Heart left ventricle (tissue), 16 donors: ENCODE measurements around the gene RPTN. TPM values are rescaled to one million over a fixed set of nuclear protein-coding genes. Genes with fewer than 3 reads are reported as not detected.
A peak's percentile ranks its signal among the peaks of the same experiment; 100 is the strongest.

Experiments
- ATAC-seq, 4 donors: fragments of 200-7000 bp; cut with Tn5 transposase; one replicate each; pipeline ENCODE4 v1.9.1; 2020 to 2022; ENCODE audit warnings: moderate library complexity in 4 of 4, mild to moderate bottlenecking in 3 of 4, moderate number of reproducible peaks in 1 of 4
- DNase-seq, 5 donors: peaks; one replicate each; pipeline ENCODE4 v3.0.0-alpha.2; 2020
- H3K27ac ChIP-seq, 12 donors: fragments of 200-600 bp; sonication (generic) in 4 of 12; one replicate each; pipeline versions ENCODE4 v1.5.0 to v1.8.0; 2016 to 2022; ENCODE audit warnings: mild to moderate bottlenecking in 2 of 12
- H3K27me3 ChIP-seq, 9 donors: fragments of 200-600 bp; sonication (generic) in 2 of 9; one replicate each; pipeline versions ENCODE4 v1.5.1 to v1.8.0; 2016 to 2022; ENCODE audit warnings: mild to moderate bottlenecking in 3 of 9
- H3K36me3 ChIP-seq, 9 donors: fragments of 200-600 bp; sonication (generic) in 2 of 9; one replicate each; pipeline versions ENCODE4 v1.5.0 to v1.8.0; 2018 to 2022; ENCODE audit warnings: mild to moderate bottlenecking in 2 of 9
- H3K4me1 ChIP-seq, 12 donors: fragments of 200-600 bp; sonication (generic) in 4 of 12; one replicate each; pipeline versions ENCODE4 v1.5.0 to v1.8.0; 2016 to 2022; ENCODE audit warnings: mild to moderate bottlenecking in 3 of 12
- H3K4me3 ChIP-seq, 12 donors: fragments of 200-600 bp; sonication (generic) in 4 of 12; one replicate each; pipeline versions ENCODE4 v1.5.0 to v1.8.0; 2017 to 2022; ENCODE audit warnings: mild to moderate bottlenecking in 9 of 12, moderate library complexity in 4 of 12
- H3K9me3 ChIP-seq, 12 donors: fragments of 200-600 bp; sonication (generic) in 4 of 12; one replicate each; pipeline versions ENCODE4 v1.5.0 to v1.8.0; 2016 to 2022; ENCODE audit warnings: mild to moderate bottlenecking in 1 of 12
- CTCF ChIP-seq, 12 donors: fragments of 200-600 bp; sonication (generic) in 4 of 12; IDR thresholded peaks; one replicate each; pipeline versions ENCODE4 v1.5.0 to v1.8.0; 2018 to 2022; ENCODE audit warnings: antibody characterized with exemption in 12 of 12, mild to moderate bottlenecking in 5 of 12
- POLR2A ChIP-seq, 2 donors: fragments of 450-650 bp; IDR thresholded peaks; one replicate each; pipeline ENCODE4 v1.6.1; 2017; ENCODE audit warnings: antibody characterized with exemption in 2 of 2, mild to moderate bottlenecking in 2 of 2, moderate library complexity in 2 of 2
- WGBS, 4 donors: extraction: QIAGEN DNeasy Blood & Tissue Kit in 2 of 4; methylation state at CpG; one replicate each; pipeline versions ENCODE4 v1.1.5 to v1.1.7; 2013 to 2018; 5-methylcytosine and 5-hydroxymethylcytosine counted together
- intact Hi-C, 10 donors: fragments of 100-400 bp; cut with DNase I; formaldehyde crosslinking; loops; one replicate each; pipeline versions ENCODE4 v1.11.1 to v1.14.2; 2022
- long read RNA-seq, 3 donors: library from polyadenylated mRNA; unstranded; transcript quantifications; one replicate each; pipeline ENCODE4 v2.0.0, GENCODE V29; 2020 to 2021
- polyA plus RNA-seq, 2 donors: library from polyadenylated mRNA; stranded (reverse); fragments of 200-250 nt; gene quantifications; one replicate each; pipeline ENCODE4 v1.2.3, GENCODE V29; 2013
- total RNA-seq, 9 donors: library from RNA; depleted of rRNA in 2 of 9; stranded (reverse); fragments of >200 nt in 2 of 9; fragmentation: NEBNext Ultra II Directional in 3 of 9; extraction: Animal tissue kit (Norgen Biotek cat#: 25700) in 3 of 9; gene quantifications; one replicate each; pipeline versions ENCODE4 v1.1.0 to v1.2.4, GENCODE V29; 2016 to 2023
- donor health status: ischemic (EF 13 %, LVEDD 7.1; RV severe dilation, severe dysfunction).
- donor health status: healthy with polysubstance abuse.
- donor health status: DM: no; HTN: yes; CAD: no.
- donor health status: DM: no; HTN: no; CAD: no.
- donor health status: ischemic (EF 25% LVEDD 6.9; RV normal size, moderate dysfunction).
- donor health status: ischemic (EF 25% LVEDD 5.7; RV mildly dilated, moderate dysfunction).
- donor health status: healthy.
- donor health status: DM: yes; HTN: yes; CAD: no.
- donor health status: ischemic (EF 35%, LVEDD 5.7; RV mildly dilated, moderate dysfunction).
- donor health status: nonischemic (EF 11% LVEDD 7.7; RV severe dilation, severe dysfunction).
- donor health status: DM: yes; HTN: yes; CAD: no.
- donor health status: PGD.
- donor health status: ischemic (EF 29% LVEDD 5.4; RV normal size, mild dysfunction).
- donor health status: nonischemic (EF 23%, LVEDD 6.1; RV moderate dilation, normal function).

The RPTN gene
- total RNA-seq (not detected), polyA plus RNA-seq (not detected)
- long read RNA-seq, donor 1: 0 reads
- long read RNA-seq, donor 2: 0 reads
- long read RNA-seq, donor 3: 0 reads

GRCh38 chr1:152159144-152159543, at the start of gene RPTN:
TSS of gene RPTN (minus strand) at chr1:152159228. CDS start at chr1:152157889, 1,339 bp downstream.
- Histone ChIP-seq H3K27ac (peak within 1 kb of the TSS in 1 of 12 donors; percentile 78), H3K4me3 (no peak within 1 kb of the TSS), H3K9me3 (no peaks in the 10 kb centered on the region), H3K4me1 (peaks cover 0 to 41% (median 0%) of the 10 kb centered on the region in 12 donors), H3K27me3 (no peaks in the 10 kb centered on the region), H3K36me3 (no peaks in the 10 kb centered on the region)
- no peak for ATAC-seq
- 81 to 95% (median 90%) methylated on average over 1 of the region's 1 CpG for WGBS, 4 donors
- TF ChIP-seq CTCF (IDR thresholded peaks at IDR 0.05) (no peak), POLR2A (IDR thresholded peaks at IDR 0.05) (no peak)
- intact Hi-C loops: no loop called here
- no peak for DNase-seq

GRCh38 chr1:152198982-152199381, 40.0 kb upstream of the RPTN start:
- intact Hi-C loops: loop anchor here in 1 of 10 donors (10.0 kb wide), 1 partner anchor 146 kb away; no protein-coding TSS in a partner anchor
- no peak overlapping the region for H3K4me3 ChIP-seq
- DNase-seq (no peak), ATAC-seq (no peak)
- H3K9me3 ChIP-seq: peaks cover 0 to 6% (median 0%) of the 10 kb centered on the region in 12 donors
- no peaks in the 10 kb centered on the region for H3K36me3 ChIP-seq
- H3K27ac ChIP-seq: no peak overlapping the region
- peaks cover 0 to 7% (median 0%) of the 10 kb centered on the region in 9 donors for H3K27me3 ChIP-seq
- H3K4me1 ChIP-seq: no peaks in the 10 kb centered on the region
- no peak for TF ChIP-seq CTCF (IDR thresholded peaks at IDR 0.05)
- TF ChIP-seq POLR2A (IDR thresholded peaks at IDR 0.05): no peak

- H3K9me3 ChIP-seq: peaks cover 0 to 6% (median 0%) of the 10 kb centered on the region in 12 donors
- no peaks in the 10 kb centered on the region for H3K4me1 ChIP-seq
- H3K4me3 ChIP-seq: no peak overlapping the region
- intact Hi-C loops: loop anchor here in 1 of 10 donors (10.0 kb wide), 1 partner anchor 147 kb away; no protein-coding TSS in a partner anchor
- H3K27ac ChIP-seq: no peak overlapping the region
- DNase-seq: no peak
- ATAC-seq: no peak
- no peaks in the 10 kb centered on the region for H3K36me3 ChIP-seq
- TF ChIP-seq CTCF (IDR thresholded peaks at IDR 0.05) (no peak), POLR2A (IDR thresholded peaks at IDR 0.05) (no peak)
- peaks cover 0 to 7% (median 0%) of the 10 kb centered on the region in 9 donors for H3K27me3 ChIP-seq
These were observed 38.4 kb upstream of the RPTN start for GRCh38 chr1:152197361-152197941.

GRCh38 chr1:152191711-152192110, 32.7 kb upstream of the RPTN start:
- H3K4me3 ChIP-seq: no peak overlapping the region
- intact Hi-C loops: loop anchor here in 3 of 10 donors (5.0 to 10.0 kb wide), 3 partner anchors 153 to 266 kb away; no protein-coding TSS in a partner anchor
- H3K27me3 ChIP-seq: no peaks in the 10 kb centered on the region
- ATAC-seq (no peak), DNase-seq (no peak)
- H3K36me3 ChIP-seq: no peaks in the 10 kb centered on the region
- H3K4me1 ChIP-seq: peaks cover 0 to 10% (median 0%) of the 10 kb centered on the region in 12 donors
- H3K9me3 ChIP-seq: peaks cover 0 to 6% (median 0%) of the 10 kb centered on the region in 12 donors
- no peak overlapping the region for H3K27ac ChIP-seq
- TF ChIP-seq POLR2A (IDR thresholded peaks at IDR 0.05) (no peak), CTCF (IDR thresholded peaks at IDR 0.05) (no peak)
